DMS 273 treated with DMSO at 0.1 percent for 48 hours (cell line): Measurements from ENCODE around the gene PRKAG2.

Source experiments
- DNase-seq: peaks from one replicate; lab custom pipeline; 2025; lab: John Stamatoyannopoulos, UW

Gene PRKAG2

GRCh38 chr7:151710646-151711434 is 166.1 kb downstream of the PRKAG2 start:
- no peak for DNase-seq

GRCh38 chr7:151710121-151710640 is 166.7 kb downstream of the PRKAG2 start:
- no peak for DNase-seq

DNA sequence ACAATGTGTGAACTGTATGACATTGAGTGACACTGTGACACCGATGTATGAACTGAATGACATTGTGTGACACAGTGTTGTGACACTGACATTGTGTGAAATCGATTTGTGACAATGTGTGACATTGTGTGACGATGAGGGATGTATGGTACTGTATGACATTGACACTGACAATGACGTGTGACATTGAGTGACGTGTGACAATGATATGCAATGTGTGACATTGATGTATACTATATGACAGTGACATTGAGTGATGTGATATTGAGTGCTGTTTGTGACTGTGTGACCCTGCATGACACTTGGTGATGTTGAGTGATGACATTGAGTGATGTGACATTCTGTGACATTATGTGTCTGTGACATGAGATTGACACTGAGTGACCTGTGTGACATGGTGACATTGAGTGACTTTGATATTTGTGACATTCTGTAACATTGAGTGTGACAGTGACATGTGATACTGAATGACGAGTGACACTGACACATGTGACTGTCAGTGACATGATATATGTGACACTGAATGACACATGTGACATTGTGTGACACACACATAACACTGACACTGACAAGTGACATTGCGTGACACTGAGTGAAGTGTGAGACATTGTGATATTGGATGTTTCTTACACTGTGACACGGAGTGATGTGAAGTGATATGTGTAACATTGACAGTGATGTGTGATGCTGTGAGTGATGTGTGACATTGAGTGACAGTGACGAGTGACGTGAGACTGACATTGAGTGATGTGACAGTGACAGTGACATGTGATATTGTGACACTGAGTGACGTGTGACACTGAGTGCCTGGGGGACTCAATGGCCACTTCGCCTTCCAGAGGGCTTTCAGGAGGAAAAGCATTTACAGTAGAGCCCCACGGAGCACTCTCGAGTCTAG is 167.5 kb downstream of the PRKAG2 start:
- no peak for DNase-seq

- no peak for DNase-seq
These were observed 168.3 kb downstream of the PRKAG2 start for GRCh38 chr7:151708610-151709009.

DNA sequence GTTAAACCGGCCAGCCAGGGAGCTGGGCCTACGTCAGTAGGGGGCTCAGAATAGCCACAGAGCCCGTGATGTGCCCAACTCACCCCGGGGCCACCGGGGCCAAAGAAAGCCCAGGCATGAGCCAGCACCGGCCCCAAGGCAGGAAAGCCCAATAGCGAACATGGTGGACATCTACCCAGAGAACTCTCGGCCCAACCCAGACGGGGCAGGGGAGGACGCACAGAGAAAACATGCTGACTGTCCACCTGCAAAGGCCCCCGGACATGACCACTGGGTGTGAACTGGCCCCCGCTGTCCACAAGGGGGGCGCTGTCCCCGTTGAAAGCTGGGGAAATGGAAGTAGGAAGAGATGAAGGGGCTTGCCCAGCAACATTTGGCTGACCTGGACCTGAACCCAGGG is 169.2 kb downstream of the PRKAG2 start:
- no peak for DNase-seq

DNA sequence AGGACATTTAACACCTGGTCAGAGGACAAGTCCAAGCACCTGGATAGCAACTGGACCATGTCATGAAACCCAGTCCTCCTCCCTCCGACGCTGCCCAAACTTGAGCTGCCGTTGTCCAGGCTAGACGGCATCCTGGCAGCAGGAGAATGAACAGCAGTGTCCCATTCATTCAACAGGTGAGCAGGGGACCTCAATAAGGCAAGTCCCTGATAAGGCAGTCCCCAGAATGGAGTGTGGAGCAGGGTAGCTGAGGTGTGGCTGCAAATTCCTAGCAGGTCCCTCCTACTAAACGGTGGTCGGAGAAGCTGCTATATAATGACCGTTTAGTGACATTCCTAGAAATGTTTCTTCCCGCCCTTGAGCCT is 169.8 kb downstream of the PRKAG2 start:
- DNase-seq = no peak

- no peak for DNase-seq
These were observed 170.4 kb downstream of the PRKAG2 start for GRCh38 chr7:151706277-151707104.

DNA sequence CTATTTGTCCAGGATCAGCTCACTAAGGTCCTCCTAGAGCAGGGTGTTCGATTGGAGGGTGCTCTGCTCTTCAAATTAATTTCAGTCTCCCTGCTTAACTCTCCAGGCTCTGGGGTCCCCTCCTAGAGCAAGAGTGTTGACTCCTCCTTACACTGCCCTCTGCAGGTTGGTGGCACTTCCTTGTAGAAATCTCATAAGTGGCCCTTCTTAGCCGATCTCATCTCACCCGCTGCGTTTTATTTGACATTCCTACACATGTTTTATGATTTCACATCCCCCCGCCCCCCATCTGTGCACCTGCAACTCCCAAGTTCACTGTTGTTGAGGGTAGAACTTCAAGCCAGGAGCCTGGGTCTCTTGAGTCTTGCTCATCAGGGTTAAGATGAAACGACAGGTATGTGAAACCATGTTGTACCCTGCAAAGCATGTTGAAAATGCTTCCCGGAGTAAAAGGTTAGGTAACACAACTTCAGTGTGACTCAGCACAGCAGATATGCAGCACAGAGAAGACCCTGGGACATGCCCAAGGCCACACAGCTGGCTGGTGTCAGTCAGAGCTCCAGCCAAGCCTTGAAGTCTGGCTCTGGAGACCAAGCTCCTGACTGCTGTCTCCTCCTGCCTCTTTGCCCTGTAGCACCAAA is 171.2 kb downstream of the PRKAG2 start:
- DNase-seq = no peak

DNA sequence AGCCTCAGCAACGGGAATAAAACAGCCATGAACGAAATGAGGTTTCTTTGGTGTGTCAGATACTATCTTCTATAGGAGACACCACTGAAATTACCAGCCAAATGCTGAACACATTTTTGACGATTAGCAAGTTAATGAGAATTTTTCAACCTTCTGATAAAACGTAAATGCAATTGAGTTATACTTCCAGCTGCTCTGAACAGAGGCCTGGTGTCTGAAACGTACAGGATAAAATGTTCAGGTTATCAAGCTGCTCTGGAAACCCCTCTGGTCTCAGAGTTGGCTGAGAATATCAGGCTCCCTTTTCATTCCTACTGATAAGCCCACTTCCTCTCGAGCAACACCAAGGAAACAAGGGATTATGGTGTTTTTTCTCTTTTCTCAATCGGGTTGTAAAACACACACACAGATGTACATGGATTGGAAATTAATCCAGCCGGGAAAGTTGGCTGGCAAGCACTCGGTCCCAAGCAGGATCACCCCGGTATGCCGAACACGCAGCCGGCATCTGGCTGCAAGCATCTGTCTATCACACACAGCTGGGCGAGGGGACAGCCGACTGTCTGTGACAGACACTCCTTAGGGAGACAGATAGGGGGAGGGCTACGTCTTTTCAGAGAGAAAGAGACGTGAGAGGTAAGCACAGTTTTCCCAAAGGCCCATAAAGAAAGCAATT is 171.8 kb downstream of the PRKAG2 start:
- no peak for DNase-seq

DNA sequence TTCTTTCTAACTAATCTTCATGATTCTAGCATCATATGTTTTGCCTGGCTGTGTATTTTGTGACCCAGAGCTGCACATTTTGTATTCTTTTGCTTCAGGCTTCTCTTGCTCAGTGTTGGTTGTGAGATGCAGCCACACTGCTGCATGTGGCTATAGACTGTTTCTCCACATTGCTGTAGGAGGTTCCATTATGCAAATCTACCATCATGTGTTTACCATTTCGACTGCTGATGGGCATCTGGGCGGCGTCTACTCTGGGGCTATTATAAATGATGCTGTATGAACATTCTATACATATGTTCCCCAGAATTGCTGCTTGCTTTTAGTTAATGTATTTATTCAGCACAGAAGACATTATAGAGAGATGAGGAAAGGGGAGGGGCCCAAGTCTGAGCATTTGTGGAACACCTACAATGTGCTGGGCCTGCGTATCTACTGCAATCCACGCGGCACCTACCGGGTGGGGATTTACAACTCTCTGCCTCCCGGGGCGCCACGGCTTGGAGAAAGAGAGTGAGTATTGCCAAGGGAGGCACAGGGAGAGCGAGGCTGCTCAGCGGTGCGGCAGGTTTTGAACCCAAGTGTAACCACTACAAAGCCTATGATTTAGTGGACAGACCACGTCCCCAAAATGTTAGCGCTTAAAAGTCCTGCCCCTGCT is 172.5 kb downstream of the PRKAG2 start:
- DNase-seq = no peak

- DNase-seq = no peak
These were observed 174.0 kb downstream of the PRKAG2 start for GRCh38 chr7:151702961-151703360.

- no peak for DNase-seq
These were observed 176.2 kb downstream of the PRKAG2 start for GRCh38 chr7:151700586-151701165.

DNA sequence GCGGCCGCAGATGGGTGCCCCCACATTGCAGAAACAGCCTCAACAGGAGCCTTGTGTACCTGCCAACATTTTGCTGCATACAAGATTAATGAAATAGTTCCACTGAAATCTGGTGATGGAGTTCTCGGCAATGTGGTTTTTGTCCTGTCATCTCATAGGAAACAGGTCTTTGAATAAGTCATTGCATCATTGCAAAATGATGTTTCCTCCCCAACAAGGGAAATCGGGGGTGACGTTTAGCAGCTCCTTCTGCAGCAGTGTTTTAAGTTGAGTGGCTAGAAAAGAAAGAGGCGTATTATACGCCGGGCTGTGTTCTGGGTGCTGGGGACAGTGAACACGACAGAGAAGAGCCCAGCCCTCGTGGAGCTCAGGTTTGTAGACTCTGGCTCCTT is 177.0 kb downstream of the PRKAG2 start:
- no peak for DNase-seq

- DNase-seq = no peak
These were observed 177.6 kb downstream of the PRKAG2 start for GRCh38 chr7:151699147-151699927.

DNA sequence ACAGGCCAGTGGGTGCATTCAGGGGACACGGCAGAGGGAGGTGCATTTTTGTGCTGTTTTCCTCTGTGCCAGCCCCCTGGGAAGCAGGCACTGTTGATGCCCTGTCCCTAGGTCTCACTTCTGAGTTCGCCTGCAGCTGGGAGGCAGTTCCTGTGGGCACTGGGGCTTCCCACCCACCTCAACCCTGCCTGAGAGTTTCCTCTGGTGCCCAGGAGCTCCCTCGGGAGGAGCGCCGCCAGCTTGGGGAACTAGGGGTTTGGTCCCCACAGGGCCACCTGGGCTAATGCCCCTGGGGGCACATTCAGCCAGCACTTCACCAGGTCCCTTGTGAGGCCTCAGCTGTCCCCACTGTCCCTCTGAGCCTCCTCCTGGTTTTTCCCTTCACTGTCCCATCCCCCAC is 179.0 kb downstream of the PRKAG2 start:
- DNase-seq = no peak

GRCh38 chr7:151697515-151697895 is 179.4 kb downstream of the PRKAG2 start:
- no peak for DNase-seq

GRCh38 chr7:151696721-151697514 is 180.0 kb downstream of the PRKAG2 start:
- no peak for DNase-seq

GRCh38 chr7:151695951-151696541 is 180.9 kb downstream of the PRKAG2 start:
- DNase-seq = no peak
